ENCODE results near the gene IGFALS. TPM values are rescaled to one million over a fixed set of nuclear protein-coding genes. Genes with fewer than 3 reads are reported as not detected.

IGFALS gene
- total RNA-seq, 2 donors from 2014 or later: 0.28 to 0.54 TPM

DNA sequence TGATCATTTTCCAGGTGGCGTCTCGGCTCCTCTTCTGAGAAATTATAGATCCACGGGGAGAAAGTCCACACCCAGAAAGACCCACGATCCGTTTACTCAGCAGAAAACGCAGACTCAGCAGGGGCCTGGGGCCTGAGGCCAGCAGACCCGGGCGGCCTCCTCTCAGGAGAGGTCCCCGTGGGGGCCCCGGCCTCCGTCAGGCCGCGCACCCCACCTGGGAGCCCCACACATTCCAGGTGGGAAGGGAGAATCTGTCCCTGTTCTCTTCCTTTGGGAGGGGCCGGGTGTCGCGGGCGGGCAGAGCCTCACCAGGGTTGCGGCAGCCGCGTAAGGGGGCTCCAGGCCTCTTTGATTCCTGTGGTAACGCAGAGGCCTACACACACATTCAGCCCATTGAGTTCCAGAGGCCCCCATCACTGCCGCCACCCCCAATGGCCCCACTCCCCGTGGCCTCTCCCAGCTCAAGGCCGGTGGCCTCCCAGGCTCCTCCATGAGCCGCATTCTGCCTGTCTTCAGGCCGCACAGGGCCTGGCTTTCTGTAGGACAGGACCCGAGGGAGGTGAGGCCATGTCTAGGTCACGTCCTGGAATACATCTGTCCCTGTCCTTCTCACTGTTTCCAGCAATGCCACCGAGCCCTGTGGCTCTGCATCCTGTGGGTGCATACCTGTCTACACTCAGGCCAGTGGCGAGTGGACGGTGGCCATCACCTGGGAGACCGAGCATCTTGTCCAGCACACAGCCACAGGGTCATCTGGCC, 1.6 kb upstream of the IGFALS start:
- no peak for DNase-seq (ENCODE audit: low spot score)
- H3K9me3 ChIP-seq: no peaks in the 10 kb centered on the region
- TF ChIP-seq, protein P1, sequence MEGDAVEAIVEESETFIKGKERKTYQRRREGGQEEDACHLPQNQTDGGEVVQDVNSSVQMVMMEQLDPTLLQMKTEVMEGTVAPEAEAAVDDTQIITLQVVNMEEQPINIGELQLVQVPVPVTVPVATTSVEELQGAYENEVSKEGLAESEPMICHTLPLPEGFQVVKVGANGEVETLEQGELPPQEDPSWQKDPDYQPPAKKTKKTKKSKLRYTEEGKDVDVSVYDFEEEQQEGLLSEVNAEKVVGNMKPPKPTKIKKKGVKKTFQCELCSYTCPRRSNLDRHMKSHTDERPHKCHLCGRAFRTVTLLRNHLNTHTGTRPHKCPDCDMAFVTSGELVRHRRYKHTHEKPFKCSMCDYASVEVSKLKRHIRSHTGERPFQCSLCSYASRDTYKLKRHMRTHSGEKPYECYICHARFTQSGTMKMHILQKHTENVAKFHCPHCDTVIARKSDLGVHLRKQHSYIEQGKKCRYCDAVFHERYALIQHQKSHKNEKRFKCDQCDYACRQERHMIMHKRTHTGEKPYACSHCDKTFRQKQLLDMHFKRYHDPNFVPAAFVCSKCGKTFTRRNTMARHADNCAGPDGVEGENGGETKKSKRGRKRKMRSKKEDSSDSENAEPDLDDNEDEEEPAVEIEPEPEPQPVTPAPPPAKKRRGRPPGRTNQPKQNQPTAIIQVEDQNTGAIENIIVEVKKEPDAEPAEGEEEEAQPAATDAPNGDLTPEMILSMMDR (IDR thresholded peaks at IDR 0.05): no peak
- H3K4me3 ChIP-seq: no peak overlapping the region
- H3K4me1 ChIP-seq (ENCODE audit: control insufficient read depth in 1 of 2, low read depth in 2 of 2): no peaks in the 10 kb centered on the region
- peaks cover 3% of the 10 kb centered on the region for H3K36me3 ChIP-seq
- no peaks in the 10 kb centered on the region for H3K27me3 ChIP-seq (replicated peaks; ENCODE audit: insufficient read depth)
- H3K27ac ChIP-seq: no peak overlapping the region
- no peak for ATAC-seq (ENCODE audit: insufficient number of reproducible peaks, low FRiP score, low read depth)

DNA sequence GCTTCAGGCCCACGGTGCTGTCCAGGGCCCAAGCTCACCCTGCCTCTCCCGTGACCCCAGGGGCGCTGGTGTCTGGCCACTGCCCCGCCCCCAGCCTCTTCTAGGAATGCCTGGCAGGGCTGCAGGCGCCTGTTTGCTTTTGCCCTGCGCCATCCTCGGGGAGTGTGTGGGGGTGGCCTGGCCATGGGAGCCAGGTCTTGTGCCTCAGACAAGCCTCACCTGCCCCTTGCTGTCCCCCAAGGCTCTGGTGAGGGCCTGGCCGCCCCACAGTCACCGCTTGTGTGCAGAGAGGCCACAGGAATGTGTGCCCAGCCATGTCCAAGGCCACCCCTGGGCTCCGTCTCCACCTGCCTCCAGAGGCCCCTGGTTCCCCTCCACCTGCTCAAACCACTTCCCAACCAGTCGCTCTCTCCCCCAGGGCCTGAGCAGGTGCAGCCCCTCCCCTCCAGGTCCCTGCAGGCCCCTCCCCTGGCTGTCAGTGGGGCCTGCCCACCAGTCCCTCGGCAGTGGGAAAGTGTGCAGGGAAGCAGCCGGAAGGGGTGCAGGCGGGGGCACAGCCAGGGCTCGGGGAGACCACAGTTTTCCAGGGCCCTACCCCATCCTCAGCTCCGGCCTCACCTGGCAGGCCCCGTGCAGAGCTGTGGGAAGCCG, 841 bp upstream of the IGFALS start:
- DNase-seq (ENCODE audit: low spot score) (no peak), ATAC-seq (ENCODE audit: insufficient number of reproducible peaks, low FRiP score, low read depth) (no peak)
- Histone ChIP-seq H3K4me3 (no peak overlapping the region), H3K27me3 (replicated peaks; ENCODE audit: insufficient read depth) (no peaks in the 10 kb centered on the region), H3K36me3 (peaks cover 6% of the 10 kb centered on the region), H3K27ac (no peak overlapping the region), H3K4me1 (ENCODE audit: control insufficient read depth in 1 of 2, low read depth in 2 of 2) (no peaks in the 10 kb centered on the region), H3K9me3 (no peaks in the 10 kb centered on the region)
- TF ChIP-seq, protein P1 (IDR thresholded peaks at IDR 0.05): no peak

DNA sequence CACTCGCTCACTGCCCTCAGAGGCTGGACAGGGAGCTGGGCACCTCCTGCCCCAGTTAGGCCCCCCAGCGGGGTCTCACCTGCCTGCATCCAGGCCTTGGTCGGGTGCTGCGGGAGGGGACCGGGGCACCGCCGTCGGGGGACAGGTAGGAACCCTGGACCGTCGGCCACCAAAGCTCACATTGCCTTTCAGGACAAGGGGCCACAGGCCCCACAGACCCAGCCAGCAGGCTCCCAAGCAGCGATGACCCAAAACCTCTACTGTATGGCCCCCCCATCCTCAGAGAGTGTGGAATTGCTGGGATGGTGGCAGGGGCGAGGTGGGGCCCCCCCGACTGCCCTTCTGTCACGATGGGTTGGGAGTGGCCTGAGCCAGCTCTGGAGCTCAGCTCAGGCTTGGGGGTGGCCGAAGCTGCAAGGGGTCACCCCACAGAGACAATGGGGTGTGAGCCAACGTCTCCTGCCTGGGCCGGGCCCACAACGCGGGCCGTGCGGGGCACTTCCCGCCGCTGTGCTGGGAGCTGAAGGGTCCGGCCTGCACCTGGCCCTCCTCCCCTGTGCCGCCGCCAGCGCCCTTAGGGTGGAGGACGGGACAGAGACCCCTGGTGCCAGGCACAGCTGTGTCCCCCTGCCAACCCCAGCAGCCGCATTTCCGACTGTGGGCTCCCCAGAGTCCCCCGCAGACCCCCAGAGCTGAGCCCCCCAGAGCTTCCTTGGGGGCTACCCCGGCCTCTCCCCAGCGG, 498 bp downstream of the IGFALS start:
- TF ChIP-seq, protein P1 (IDR thresholded peaks at IDR 0.05): no peak
- H3K36me3 ChIP-seq: peaks cover 19% of the 10 kb centered on the region
- no peak for ATAC-seq (ENCODE audit: insufficient number of reproducible peaks, low FRiP score, low read depth)

DNA sequence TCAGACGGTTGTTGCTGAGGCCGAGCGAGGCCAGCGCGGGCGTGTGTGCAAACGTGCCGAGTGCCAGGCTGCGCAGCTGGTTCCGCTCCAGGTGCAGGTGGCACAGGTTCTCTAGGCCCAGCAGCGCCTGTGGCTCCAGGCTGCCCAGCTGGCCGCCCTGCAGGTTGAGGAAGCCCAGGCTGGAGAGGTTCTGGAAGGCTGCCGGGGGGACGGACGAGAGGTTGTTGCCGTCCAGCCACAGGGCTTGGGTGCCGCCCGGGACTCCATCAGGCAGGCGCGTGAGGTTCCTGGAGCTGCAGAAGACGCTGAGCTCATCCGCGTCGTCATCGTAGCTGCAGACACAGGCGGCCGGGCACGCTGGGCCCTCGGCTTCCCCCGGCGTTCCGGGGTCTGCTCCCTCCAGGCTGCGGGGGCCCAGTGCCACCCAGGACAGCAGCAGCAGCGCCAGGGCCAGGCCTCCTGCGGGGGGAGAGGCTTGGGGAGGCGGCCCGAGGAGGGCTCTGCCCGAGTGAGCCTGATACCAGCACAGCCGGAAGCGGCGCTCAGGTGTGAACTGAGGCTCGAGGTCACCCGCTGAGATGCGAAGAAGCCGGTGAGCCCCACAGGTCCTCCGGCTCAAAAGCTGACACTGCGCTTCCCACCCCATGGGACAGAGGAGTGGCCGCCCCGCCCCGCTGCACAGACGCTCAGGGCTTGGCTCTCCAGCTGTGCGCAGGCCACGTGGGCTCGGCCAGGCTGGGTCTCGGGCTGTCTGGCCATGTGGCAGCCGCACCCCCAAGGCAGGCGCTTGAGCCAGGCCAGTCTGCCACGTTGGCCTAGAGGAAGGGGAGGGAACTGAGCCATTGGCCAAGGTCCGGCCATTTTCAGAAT, 1.3 kb downstream of the IGFALS start:
- Histone ChIP-seq H3K27ac (no peak overlapping the region), H3K27me3 (replicated peaks; ENCODE audit: insufficient read depth) (no peaks in the 10 kb centered on the region), H3K4me3 (no peak overlapping the region), H3K36me3 (peaks cover 19% of the 10 kb centered on the region), H3K4me1 (ENCODE audit: control insufficient read depth in 1 of 2, low read depth in 2 of 2) (no peaks in the 10 kb centered on the region), H3K9me3 (no peaks in the 10 kb centered on the region)
- DNase-seq (ENCODE audit: low spot score) (no peak), ATAC-seq (ENCODE audit: insufficient number of reproducible peaks, low FRiP score, low read depth) (no peak)
- TF ChIP-seq, protein P1 (IDR thresholded peaks at IDR 0.05): no peak

More for the DNA sequence above, 498 bp downstream of the IGFALS start:
- no peaks in the 10 kb centered on the region for H3K9me3 ChIP-seq
- H3K27me3 ChIP-seq (replicated peaks; ENCODE audit: insufficient read depth): no peaks in the 10 kb centered on the region
- H3K4me1 ChIP-seq (ENCODE audit: control insufficient read depth in 1 of 2, low read depth in 2 of 2): no peaks in the 10 kb centered on the region
- no peak for DNase-seq (ENCODE audit: low spot score)
- H3K27ac ChIP-seq: no peak overlapping the region
- no peak overlapping the region for H3K4me3 ChIP-seq
